ENCODE results near the gene PRKCA.

The PRKCA gene

DNA sequence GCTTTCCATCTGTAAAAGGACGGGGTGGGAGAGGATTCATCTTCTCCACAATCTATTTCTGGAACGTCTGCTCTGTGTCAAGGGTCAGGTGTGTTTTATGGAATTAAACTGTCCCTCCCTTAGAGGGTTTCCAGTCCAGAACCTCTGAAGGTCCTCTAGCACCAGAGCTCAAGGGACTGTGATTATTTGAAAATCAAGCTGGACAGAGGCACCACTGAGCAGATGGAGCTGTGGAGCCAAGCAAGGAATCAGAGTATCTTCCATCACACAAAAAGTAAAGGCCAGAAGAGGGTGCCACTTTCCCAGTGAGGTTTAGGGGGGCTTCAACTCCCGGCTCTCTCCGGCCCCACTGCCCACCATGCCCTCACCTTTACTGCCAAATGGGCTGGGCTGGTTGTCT lies 539.3 kb downstream of the PRKCA start:
- no peak for DNase-seq (ENCODE audit: low read depth)

DNA sequence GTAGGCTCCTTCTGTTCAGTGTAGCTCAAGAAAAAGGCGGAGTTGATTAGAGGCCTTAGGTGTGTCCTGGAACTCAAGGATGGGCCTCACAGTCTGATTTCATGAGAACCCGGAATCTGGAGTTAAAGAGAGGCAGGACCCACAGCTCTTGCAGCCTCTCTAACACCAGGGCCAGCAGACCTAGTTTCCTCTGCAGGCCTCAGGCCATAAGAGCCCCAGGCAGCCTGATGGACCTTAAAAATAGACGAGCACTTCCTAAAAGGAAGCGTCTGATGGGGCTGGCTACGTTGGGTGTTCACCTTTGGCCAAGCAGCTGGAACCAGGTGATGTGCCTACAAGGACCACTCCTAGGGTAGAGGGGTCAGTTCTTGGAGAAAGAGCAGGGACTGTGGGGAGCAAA lies 540.1 kb downstream of the PRKCA start:
- TF ChIP-seq, protein P1, sequence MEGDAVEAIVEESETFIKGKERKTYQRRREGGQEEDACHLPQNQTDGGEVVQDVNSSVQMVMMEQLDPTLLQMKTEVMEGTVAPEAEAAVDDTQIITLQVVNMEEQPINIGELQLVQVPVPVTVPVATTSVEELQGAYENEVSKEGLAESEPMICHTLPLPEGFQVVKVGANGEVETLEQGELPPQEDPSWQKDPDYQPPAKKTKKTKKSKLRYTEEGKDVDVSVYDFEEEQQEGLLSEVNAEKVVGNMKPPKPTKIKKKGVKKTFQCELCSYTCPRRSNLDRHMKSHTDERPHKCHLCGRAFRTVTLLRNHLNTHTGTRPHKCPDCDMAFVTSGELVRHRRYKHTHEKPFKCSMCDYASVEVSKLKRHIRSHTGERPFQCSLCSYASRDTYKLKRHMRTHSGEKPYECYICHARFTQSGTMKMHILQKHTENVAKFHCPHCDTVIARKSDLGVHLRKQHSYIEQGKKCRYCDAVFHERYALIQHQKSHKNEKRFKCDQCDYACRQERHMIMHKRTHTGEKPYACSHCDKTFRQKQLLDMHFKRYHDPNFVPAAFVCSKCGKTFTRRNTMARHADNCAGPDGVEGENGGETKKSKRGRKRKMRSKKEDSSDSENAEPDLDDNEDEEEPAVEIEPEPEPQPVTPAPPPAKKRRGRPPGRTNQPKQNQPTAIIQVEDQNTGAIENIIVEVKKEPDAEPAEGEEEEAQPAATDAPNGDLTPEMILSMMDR (IDR thresholded peaks at IDR 0.05; ENCODE audit: insufficient read depth, low read depth, low read length, missing control alignments) = no peak
- no peak overlapping the region for H3K4me3 ChIP-seq (ENCODE audit: low read length)
- DNase-seq (ENCODE audit: low read depth) = no peak

More for the DNA sequence above, 539.3 kb downstream of the PRKCA start:
- H3K4me3 ChIP-seq (ENCODE audit: low read length) = no peak overlapping the region
- TF ChIP-seq, protein P1 (IDR thresholded peaks at IDR 0.05; ENCODE audit: insufficient read depth, low read depth, low read length, missing control alignments) = no peak

DNA sequence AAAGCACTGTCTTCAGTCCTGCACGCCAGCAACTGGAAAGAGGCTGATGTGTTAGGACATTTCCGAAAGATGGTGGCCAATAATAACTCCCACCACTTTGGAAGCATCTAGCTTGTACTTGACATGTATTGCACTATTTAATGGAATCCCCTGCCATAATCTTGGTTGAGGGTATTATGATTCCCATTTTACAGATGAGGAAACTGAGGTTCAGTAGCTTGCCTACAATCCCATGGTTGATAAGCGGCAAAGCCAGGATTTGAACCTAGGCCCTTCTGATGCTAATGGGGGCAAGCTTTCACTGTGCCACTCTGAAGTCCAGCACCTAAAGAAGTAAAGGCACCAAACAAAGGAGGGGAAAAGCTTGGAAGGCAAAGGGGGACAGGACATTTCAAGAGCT lies 540.5 kb downstream of the PRKCA start:
- H3K4me3 ChIP-seq (ENCODE audit: low read length) = no peak overlapping the region
- no peak for DNase-seq (ENCODE audit: low read depth)
- TF ChIP-seq, protein P1 (IDR thresholded peaks at IDR 0.05; ENCODE audit: insufficient read depth, low read depth, low read length, missing control alignments) = no peak

DNA sequence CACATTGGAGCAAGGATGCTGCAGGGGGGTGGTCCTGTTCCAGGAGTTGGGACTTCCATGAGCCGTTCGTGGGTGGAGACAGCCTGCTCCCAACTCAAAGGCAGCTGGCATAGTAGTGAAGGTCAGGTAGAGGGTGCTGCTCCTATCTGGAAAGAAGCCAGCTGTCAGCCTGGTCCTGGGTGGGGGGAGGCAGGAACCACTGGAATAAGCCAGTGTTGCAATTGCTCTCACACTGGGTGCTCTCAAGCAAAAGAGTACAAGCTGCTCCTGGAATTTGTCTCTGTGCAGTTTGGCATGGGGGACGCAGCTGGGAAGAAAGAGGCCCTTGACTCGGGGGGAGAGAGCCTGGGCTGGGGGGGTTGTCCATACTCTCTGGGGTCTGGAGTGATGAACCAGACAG lies 541.2 kb downstream of the PRKCA start:
- no peak overlapping the region for H3K4me3 ChIP-seq (ENCODE audit: low read length)
- TF ChIP-seq, protein P1 (IDR thresholded peaks at IDR 0.05; ENCODE audit: insufficient read depth, low read depth, low read length, missing control alignments) = no peak
- DNase-seq (ENCODE audit: low read depth) = no peak

DNA sequence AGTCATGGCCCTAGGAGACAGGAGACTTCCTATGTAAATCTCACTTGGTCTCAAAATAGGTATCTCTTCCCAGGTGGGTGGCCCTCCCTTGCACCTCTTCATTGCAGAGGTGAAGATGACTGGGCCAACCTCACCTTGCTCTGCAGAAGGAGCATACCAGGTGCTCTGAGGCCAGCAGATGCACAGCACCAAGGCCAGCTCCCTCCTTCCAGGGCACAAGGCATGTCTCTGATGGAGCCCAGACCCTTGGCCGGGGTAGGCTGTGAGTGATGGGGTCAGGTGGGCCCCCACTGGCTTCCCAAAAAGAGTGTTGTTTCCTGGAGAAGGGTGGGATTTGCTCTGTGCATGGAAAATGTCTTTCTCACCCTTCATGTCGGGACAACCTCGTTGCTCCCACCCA lies 545.3 kb downstream of the PRKCA start:
- TF ChIP-seq, protein P1 (IDR thresholded peaks at IDR 0.05; ENCODE audit: insufficient read depth, low read depth, low read length, missing control alignments) = no peak
- no peak overlapping the region for H3K4me3 ChIP-seq (ENCODE audit: low read length)
- no peak for DNase-seq (ENCODE audit: low read depth)

DNA sequence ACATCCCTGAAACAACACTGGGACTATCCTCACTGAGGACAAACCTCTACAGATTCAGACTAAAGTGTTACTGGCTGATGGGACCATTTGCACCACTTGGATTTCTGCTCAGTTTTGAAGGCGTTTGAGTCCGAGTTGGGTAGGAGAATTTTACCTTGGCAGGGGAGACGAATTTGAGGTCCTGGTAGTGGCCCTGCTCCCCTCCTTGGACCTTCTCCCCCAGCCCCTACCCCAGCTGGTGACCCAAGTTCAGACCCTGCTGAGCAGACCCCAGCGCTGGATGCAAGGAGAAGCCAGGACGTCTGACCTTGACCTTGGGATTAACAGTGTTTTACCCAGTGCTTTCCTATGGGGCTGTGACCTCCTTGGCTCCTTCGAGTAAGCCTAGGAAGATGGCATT lies 546.1 kb downstream of the PRKCA start:
- TF ChIP-seq, protein P1 (IDR thresholded peaks at IDR 0.05; ENCODE audit: insufficient read depth, low read depth, low read length, missing control alignments) = no peak
- no peak overlapping the region for H3K4me3 ChIP-seq (ENCODE audit: low read length)
- no peak for DNase-seq (ENCODE audit: low read depth)

DNA sequence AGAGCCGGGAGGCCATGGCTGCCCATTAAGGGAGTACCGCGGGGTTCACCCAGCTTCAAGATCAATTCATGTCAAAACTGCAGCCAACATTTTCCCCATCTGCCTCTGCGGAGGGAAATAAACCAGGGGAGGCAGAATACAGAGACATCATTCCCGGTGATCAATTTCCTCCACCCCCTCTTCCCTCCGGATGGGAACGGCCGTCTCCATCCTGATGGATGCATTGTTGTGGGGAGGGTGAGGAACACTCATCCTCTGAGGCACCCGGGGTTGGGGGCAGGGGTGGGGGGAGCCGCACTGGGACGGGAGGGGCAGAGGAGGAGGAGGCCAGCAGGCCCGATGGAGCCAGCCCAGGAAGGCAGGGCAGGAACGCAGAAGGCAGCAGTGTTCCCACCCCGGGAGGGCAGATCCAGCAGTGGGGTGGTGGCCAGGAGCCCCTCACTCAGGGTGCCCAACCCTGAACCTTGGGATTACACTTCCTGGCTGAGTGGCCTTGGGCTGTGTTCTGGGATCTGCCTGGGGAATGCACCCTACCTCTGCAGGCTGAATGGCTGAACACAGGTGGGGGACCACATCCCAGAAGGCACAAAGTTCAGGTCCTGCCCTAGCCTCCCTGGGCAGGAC lies 546.7 kb downstream of the PRKCA start:
- no peak for DNase-seq (ENCODE audit: low read depth)
- H3K4me3 ChIP-seq (ENCODE audit: low read length) = no peak overlapping the region
- TF ChIP-seq, protein P1 (IDR thresholded peaks at IDR 0.05; ENCODE audit: insufficient read depth, low read depth, low read length, missing control alignments) = no peak

Data from epithelial cell of esophagus (primary cell).